Measurements from ENCODE around the gene KLHL4. TPM values are rescaled to one million over a fixed set of nuclear protein-coding genes. Genes with fewer than 3 reads are reported as not detected.
"Not testable (repeated sequence)": the region's sequence is repeated elsewhere in the genome, so short reads cannot be mapped to it uniquely, and the experiment has no call there.

Gene KLHL4
- polyA plus RNA-seq, 3 donors: 4.9 to 8.6 (median 7.6) TPM

DNA sequence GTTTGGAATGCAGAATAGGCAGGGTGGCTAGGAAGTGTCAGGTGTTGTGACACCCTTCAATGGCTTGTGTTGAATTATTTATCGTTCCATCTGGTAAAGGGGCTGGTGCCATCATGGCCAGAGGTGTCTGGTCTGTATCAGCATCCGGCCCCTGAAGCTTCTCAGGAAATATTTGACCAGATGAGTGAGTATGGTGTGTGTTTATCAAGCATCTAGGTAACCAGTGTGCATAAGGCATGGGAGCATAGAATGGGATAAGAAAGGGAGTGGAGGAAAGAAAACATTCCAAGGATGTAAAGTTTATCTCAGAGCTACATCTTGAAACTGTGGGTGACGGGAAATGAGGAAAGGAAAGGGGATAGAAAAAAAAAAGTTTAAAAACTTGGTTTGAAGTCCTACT lies 109.4 kb downstream of the KLHL4 start:
- no peak for DNase-seq (ENCODE audit: extremely low read depth in 1 of 11, low read depth in 9 of 11, low spot score in 4 of 11)

DNA sequence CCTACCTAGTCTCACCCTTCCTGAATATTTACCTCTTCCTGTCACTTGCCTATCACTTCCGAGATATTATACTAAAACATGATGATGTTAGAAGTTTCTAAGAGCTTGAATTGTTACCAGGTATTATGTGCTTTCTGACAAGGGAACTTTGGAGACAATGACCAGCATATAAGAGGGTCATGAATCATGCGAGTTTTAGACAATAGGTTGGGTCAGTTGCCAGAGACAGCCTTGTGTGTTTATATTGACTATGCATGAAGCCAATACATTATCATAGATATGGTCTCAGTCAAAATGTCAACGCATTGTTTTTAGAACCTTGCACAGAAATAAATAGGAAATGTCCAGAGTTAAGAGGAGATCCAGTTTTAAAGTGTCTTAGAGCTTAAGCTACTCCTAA lies 116.8 kb downstream of the KLHL4 start:
- DNase-seq (ENCODE audit: extremely low read depth in 1 of 11, low read depth in 9 of 11, low spot score in 4 of 11): no peak

DNA sequence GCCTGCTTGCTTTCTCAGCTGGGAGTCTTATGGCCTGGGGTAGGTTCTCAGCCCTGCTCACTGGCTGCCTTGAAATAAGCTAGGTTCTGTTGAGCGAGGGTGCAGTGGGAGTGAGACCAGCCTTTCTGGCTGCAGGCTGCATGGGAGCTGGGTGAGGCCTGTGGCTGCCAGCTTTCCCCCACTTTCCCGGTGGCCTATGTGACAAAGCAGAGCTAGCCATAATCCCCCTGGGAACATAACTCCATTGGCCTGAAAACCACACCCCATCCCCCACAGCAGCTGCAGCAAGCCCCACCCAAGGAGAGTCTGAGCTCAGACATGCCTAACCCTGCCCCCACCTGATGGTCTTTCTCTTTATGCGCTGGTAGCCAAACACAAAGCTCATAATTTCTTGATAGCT lies 118.9 kb downstream of the KLHL4 start:
- DNase-seq (ENCODE audit: extremely low read depth in 1 of 11, low read depth in 9 of 11, low spot score in 4 of 11): no peak

DNA sequence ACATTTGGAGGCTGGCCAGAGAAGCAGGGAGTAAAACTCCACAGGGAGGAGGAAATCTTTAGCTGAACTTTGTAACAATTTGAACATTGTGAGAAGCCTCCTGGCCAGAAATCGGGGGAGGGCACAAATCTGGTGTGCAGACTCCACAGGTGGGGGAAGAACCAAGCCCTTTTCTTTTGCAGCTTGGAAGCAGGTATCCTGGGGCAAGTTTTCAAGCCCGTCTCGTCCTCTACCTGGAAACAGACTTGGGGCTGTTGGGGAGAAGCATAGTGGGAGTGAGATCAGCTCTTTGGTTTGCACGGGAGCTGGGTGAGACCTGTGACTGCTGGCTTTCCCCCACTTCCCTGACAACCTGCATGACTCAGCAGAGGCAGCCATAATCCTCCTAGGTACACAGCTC lies 123.8 kb downstream of the KLHL4 start:
- not testable (repeated sequence) for DNase-seq (ENCODE audit: extremely low read depth in 1 of 11, low read depth in 9 of 11, low spot score in 4 of 11)

DNA sequence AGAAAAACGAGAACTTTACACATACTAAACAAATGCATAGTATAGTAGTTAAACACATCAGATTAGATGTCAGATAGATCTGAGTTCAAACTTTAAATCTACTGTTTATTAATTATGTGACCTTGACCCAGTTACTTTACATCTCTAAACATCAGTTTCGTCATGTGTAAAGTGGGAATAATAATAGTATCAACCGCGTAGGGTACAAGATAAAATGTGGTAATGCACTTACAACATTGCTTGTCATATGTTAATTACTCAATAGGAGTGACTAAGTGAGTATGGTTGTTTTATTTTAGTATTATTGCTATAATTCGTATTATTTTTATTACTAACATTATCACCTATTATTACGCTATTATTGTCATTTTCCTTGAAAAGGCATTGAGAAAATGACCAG lies 144.2 kb downstream of the KLHL4 start:
- no peak for DNase-seq (ENCODE audit: extremely low read depth in 1 of 11, low read depth in 9 of 11, low spot score in 4 of 11)

DNA sequence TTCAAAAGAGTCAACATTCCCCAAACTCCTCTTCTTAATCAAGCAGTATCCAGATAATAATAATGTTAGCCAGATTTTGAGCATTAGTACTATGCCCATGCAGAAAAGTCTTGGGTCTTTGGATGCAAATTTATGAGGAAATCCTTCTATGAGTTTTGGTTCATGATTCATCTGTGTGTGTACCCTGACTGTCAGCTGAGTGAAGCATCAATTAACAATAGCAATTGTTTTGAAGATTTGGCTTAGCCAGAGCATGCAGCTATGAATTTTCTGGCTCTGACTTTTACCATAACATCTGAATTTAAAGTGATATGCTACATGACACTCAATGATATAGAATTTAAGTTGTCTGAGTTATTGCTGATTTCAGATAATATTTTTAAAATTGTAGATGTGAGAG lies 145.8 kb downstream of the KLHL4 start:
- no peak for DNase-seq (ENCODE audit: extremely low read depth in 1 of 11, low read depth in 9 of 11, low spot score in 4 of 11)

DNA sequence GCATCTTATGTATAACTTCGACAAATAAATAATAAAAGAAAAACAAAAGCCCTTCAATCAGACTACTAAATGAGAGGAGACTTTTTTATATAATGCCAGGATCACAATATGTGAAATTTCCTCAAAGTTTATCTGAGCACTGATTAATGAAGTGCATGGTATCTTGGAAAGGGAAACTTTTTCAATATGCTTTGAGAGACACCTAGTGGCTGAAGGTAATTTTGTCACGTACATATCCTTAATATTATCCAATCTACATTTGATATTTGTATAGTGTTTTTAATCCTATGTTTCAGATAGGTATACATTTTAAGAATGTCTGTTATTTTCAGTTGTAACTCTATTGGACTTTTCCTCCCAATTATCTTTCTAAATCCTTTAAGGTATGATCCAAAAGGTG lies 146.8 kb downstream of the KLHL4 start:
- DNase-seq (ENCODE audit: extremely low read depth in 1 of 11, low read depth in 9 of 11, low spot score in 4 of 11): peak in 9 of 11 donors; percentile 1 to 15 (median 4)

DNA sequence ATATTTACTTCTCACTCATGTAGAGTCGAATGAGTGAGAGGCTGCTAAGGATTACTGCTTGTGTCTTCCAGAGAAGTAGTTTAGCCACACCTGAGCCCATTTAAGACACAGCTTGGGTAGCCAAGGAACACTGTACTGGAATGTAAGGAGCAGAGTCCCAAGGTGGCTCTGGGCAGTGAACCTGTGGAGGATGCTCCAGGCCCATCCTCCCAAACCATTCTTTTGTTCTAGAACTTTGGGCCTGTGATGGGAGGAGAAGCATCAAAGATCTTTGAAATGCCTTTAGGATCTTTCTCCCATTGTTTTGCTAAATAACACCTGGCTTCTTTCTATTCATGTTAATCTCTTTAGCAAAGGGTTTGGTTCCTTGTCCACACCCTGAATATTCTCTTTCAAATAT lies 162.2 kb downstream of the KLHL4 start:
- DNase-seq (ENCODE audit: extremely low read depth in 1 of 11, low read depth in 9 of 11, low spot score in 4 of 11): no peak

DNA sequence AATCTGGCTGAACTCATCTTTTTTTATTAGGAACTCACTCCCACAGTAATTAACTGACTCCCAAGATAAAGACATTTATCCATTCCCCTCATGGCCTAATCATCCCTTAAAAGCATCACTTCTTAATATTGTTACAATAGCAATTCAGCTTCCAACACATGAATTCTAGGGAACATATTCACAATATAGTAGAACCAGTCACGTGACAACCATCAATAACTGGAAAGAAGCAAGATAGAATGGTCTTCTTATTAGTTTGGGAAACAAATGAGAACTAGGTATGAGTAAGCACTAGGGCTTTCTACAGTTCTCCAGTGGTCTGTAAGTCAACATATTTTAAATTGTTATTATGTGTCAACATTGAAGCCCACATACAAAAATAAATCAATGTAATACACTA lies 170.1 kb downstream of the KLHL4 start:
- no peak for DNase-seq (ENCODE audit: extremely low read depth in 1 of 11, low read depth in 9 of 11, low spot score in 4 of 11)

DNA sequence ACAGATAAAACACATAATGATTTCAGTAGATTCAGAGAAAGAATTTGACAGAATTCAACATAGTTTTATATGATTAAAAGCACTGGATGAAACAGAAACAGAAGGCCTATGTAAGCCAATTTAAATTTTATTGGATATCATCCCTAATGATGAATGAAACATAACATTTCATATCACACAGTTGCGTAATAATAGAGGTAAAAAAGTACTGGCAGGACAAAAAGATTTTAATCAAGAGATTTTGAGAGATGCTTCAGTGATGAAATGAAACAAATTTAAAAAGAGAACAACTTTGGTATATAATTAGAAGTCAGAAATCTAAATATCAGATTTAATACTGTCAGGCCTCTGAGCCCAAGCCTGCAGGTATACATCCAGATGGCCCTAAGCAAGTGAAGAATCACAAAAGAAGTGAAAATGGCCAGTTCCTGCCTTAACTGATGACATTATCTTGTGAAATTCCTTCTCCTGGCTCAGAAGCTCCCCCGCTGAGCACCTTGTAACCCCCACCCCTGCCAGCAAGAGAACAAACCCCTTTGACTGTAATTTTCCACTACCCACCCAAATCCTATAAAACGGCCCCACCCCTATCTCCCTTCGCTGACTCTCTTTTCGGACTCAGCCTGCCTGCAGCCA lies 170.6 kb downstream of the KLHL4 start:
- not testable (repeated sequence) for DNase-seq (ENCODE audit: extremely low read depth in 1 of 11, low read depth in 9 of 11, low spot score in 4 of 11)

DNA sequence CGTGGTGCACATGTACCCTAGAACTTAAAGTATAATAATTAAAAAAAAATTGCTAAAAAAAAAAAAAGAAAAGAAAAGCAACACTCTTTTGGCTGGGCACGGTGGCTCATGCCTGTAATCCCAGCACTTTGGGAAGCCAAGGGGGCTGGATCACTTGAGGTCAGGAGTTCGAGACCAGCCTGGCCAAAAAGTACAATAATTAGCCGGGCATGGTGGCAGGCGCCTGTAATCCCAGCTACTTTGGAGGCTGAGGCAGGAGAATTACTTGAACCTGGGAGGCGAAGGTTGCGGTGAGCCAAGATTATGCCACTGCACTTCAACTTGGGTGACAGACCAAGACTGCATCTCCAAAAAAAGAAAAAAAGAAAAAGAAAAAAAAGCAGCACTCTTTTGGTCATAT lies 171.6 kb downstream of the KLHL4 start:
- DNase-seq (ENCODE audit: extremely low read depth in 1 of 11, low read depth in 9 of 11, low spot score in 4 of 11): not testable (repeated sequence)

DNA sequence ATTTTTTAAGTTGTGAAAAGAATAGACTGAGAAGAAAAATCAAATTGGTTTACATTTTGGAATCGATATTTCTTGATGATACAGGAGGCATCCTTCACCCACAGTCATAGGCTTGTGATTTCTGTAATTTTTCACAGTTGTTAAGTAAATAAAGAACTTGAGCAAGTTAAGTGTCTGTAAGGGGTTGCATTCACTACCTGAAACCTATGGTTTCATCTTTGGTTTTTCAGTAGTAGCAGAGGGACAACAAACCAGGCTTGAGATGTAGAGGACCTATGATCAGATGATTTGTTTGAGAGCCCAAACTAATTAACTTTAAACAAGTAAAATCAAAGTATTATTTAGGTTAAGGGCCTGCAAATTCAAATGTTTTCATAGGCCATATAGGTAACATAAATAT lies 175.6 kb downstream of the KLHL4 start:
- no peak for DNase-seq (ENCODE audit: extremely low read depth in 1 of 11, low read depth in 9 of 11, low spot score in 4 of 11)

DNA sequence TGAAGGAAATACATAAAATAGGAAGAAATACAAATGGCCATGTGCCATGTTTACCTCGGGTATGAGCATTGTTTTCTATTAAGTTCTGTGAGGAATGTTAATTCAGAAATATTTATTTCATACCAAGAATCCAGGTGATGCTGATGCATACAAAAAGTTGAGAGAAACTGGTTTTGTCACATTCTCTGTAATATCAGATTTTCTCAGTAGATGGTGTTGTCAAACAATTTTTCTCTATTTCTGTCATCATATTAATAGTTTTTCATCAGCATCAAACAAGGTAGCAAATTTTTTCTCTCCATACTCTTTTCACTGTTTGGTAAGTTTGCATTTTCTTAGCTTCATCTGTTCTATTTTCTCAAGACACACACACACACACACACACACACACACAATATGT lies 179.8 kb downstream of the KLHL4 start:
- DNase-seq (ENCODE audit: extremely low read depth in 1 of 11, low read depth in 9 of 11, low spot score in 4 of 11): no peak

DNA sequence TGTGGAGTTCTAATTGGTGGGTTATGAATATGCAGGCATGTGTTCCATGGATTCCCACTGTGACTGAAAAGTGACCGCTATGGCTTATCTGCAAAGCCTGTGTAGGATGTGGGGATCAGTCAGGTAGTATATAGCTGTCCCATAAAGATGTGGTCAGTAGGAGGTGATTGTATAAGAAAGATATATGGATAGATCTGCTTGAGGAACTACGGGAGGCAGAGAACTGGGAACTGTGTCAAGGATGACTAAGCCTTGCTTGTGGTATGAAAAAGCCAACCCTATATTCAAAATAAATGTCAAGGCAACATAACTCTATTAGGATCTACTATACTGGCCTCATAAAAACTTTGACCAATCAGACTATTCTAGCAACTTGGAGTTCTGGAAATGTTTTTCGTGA lies 185.2 kb downstream of the KLHL4 start:
- no peak for DNase-seq (ENCODE audit: extremely low read depth in 1 of 11, low read depth in 9 of 11, low spot score in 4 of 11)

DNA sequence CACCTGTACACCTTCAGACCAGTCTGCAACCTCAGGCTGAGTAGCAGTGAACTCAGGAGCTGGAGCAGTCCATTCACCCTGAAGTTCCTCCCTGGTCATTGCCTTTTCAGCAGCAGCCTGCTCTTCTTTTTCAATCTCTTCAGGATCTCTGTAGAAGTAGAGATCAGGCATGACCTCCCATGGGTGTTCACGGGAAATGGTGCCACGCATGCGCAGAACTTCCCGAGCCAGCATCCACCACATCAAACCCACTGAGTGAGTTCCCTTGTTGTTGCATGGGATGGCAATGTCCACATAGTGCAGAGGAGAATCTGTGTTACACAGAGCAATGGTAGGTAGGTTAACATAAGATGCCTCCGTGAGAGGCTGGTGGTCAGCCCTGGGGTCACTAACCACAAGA lies 185.9 kb downstream of the KLHL4 start:
- DNase-seq (ENCODE audit: extremely low read depth in 1 of 11, low read depth in 9 of 11, low spot score in 4 of 11): not testable (repeated sequence)

DNA sequence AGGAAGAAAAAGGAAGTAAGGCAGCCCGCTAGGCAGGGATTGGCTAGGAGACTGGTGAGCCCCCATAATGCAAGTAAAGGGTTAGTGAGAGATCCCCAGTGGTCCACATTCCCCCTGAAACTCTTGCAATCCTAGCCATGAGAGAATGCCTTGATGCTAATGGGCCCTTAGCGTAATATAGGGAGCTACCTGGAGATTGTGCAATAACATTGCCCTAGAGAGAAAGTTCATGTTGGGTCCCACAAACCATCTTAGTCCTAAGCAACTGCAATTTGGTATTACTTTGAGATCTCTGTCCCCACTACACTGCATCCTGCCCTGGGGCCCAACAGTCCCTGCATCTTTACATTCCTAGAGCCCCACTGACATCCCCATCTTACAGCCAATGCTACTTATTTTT lies 188.5 kb downstream of the KLHL4 start:
- DNase-seq (ENCODE audit: extremely low read depth in 1 of 11, low read depth in 9 of 11, low spot score in 4 of 11): no peak

DNA sequence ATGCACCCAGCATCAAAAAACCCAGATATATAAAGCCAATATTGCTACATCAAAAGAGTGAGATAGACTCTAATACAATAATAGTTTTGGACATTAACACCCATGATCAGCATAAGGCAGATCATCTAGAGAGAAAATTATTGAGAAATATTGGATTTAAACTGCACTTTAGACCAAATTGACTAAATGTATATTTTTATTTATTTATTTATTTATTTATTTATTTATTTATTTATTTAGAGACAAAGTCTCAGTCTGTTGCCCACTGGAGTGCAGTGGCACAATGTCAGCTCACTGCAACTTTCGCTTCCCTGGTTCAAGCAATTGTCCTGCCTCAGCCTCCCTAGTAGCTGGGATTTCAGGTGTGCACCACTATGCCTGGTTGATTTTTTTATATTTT lies 193.0 kb downstream of the KLHL4 start:
- no peak for DNase-seq (ENCODE audit: extremely low read depth in 1 of 11, low read depth in 9 of 11, low spot score in 4 of 11)

Data from renal cortex interstitium (tissue), 11 donors.